ENCODE data around the gene GNAS-AS1. TPM values are rescaled to one million over a fixed set of nuclear protein-coding genes. Genes with fewer than 3 reads are reported as not detected.

The GNAS-AS1 gene
- total RNA-seq, 4 donors from 2014 or later, result 0.42 to 0.59 TPM; not detected in 2

GRCh38 chr20:58876437-58876836, 25.7 kb upstream of the GNAS-AS1 start:
- Histone ChIP-seq H3K4me3 (no peak overlapping the region), H3K27ac (no peak overlapping the region), H3K9me3 (no peaks in the 10 kb centered on the region), H3K27me3 (no peaks in the 10 kb centered on the region), H3K36me3 (no peaks in the 10 kb centered on the region), H3K4me1 (no peaks in the 10 kb centered on the region)
- TF ChIP-seq EP300 (IDR thresholded peaks at IDR 0.05), result no peak
- TF ChIP-seq CTCF (IDR thresholded peaks at IDR 0.05), result no peak
- TF ChIP-seq POLR2A (IDR thresholded peaks at IDR 0.05), result no peak
- 82 to 85% methylated on average over 7 of the region's 7 CpGs for WGBS, 2 donors
- no peak for DNase-seq (ENCODE audit: low spot score in 2 of 2)

- no peak for DNase-seq (ENCODE audit: low spot score in 2 of 2)
- WGBS, 2 donors, result 70 to 72% methylated on average over 12 of the region's 12 CpGs
These were observed 24.9 kb upstream of the GNAS-AS1 start for GRCh38 chr20:58875541-58876134.

GRCh38 chr20:58875111-58875510, 24.4 kb upstream of the GNAS-AS1 start:
- no peak overlapping the region for H3K27ac ChIP-seq
- no peak overlapping the region for H3K4me3 ChIP-seq
- H3K36me3 ChIP-seq, result no peaks in the 10 kb centered on the region
- DNase-seq (ENCODE audit: low spot score in 2 of 2), result no peak
- no peaks in the 10 kb centered on the region for H3K27me3 ChIP-seq
- TF ChIP-seq CTCF (IDR thresholded peaks at IDR 0.05) (no peak), POLR2A (IDR thresholded peaks at IDR 0.05) (no peak), EP300 (IDR thresholded peaks at IDR 0.05) (no peak)
- no peaks in the 10 kb centered on the region for H3K4me1 ChIP-seq
- no peaks in the 10 kb centered on the region for H3K9me3 ChIP-seq
- 91 to 96% methylated on average over 3 of the region's 3 CpGs for WGBS, 2 donors

More at GRCh38 chr20:58875541-58876134, 24.9 kb upstream of the GNAS-AS1 start:
- TF ChIP-seq CTCF (IDR thresholded peaks at IDR 0.05) (no peak), POLR2A (IDR thresholded peaks at IDR 0.05) (no peak), EP300 (IDR thresholded peaks at IDR 0.05) (no peak)
- Histone ChIP-seq H3K4me1 (no peaks in the 10 kb centered on the region), H3K36me3 (no peaks in the 10 kb centered on the region), H3K4me3 (no peak overlapping the region), H3K9me3 (no peaks in the 10 kb centered on the region), H3K27me3 (no peaks in the 10 kb centered on the region), H3K27ac (no peak overlapping the region)

GRCh38 chr20:58874469-58874868, 23.8 kb upstream of the GNAS-AS1 start:
- Histone ChIP-seq H3K4me1 (no peaks in the 10 kb centered on the region), H3K27me3 (no peaks in the 10 kb centered on the region), H3K36me3 (no peaks in the 10 kb centered on the region), H3K27ac (no peak overlapping the region), H3K4me3 (no peak overlapping the region), H3K9me3 (no peaks in the 10 kb centered on the region)
- no peak for DNase-seq (ENCODE audit: low spot score in 2 of 2)
- TF ChIP-seq EP300 (IDR thresholded peaks at IDR 0.05) (no peak), CTCF (IDR thresholded peaks at IDR 0.05) (no peak), POLR2A (IDR thresholded peaks at IDR 0.05) (no peak)
- WGBS, 2 donors, result 93 to 100% methylated on average over 1 of the region's 1 CpG

DNA sequence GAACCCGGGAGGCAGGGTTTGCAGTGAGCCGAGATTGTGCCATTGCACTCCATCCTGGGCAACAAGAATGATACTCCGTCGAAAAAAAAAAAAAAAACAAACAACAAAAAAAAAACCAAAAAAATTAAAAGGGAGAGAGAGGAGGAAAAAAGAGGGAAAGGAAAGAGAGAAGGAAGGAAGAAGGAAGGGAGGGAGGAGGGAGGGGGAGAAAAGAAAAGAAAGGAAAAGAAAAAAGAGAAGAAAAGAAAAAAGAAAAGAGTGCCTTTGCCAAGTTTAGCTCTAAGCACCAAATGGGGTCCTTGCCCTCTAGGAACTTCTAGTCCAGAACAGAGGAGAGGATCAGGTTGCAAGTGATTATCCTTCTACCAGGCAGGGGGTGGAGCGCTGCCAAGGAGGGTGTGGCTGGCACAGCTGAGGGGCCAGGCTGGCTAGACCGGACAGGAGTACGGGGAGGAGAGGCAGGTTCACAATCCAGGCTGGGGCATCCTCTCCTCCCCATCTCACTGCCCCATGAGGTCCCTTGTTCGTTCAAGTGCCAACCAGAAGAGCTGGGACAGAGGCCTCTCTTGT, 20.9 kb upstream of the GNAS-AS1 start:
- no peak for DNase-seq (ENCODE audit: low spot score in 2 of 2)
- 83 to 86% methylated on average over 8 of the region's 8 CpGs for WGBS, 2 donors
- TF ChIP-seq POLR2A (IDR thresholded peaks at IDR 0.05) (no peak), CTCF (IDR thresholded peaks at IDR 0.05) (no peak), EP300 (IDR thresholded peaks at IDR 0.05) (no peak)
- H3K27me3 ChIP-seq, result no peaks in the 10 kb centered on the region
- no peaks in the 10 kb centered on the region for H3K36me3 ChIP-seq
- no peaks in the 10 kb centered on the region for H3K9me3 ChIP-seq
- H3K27ac ChIP-seq, result no peak overlapping the region
- peaks cover 0 to 9% (median 0%) of the 10 kb centered on the region in 4 donors for H3K4me1 ChIP-seq
- no peak overlapping the region for H3K4me3 ChIP-seq
